Right lobe of liver (tissue), 6 donors: Measurements from ENCODE around the gene KCNS3. TPM values are rescaled to one million over a fixed set of nuclear protein-coding genes. Genes with fewer than 3 reads are reported as not detected.

Experiments used
- ATAC-seq, 4 donors: fragments of 200-7000 bp; cut with Tn5 transposase; one replicate each; pipeline ENCODE4 v1.9.1; 2020; ENCODE audit warnings: mild to moderate bottlenecking in 4 of 4, moderate library complexity in 4 of 4
- DNase-seq, 3 donors: peaks; one replicate each; pipeline ENCODE4 v3.0.0-alpha.2; 2020
- H3K27ac ChIP-seq, 3 donors: fragments of 200-600 bp; one replicate each; pipeline ENCODE4 v1.8.0; 2022
- H3K27me3 ChIP-seq, 2 donors: fragments of 200-600 bp; one replicate each; pipeline ENCODE4 v1.8.0; 2022
- H3K36me3 ChIP-seq, 4 donors: fragments of 200-600 bp; sonication (generic) in 1 of 4; one replicate each; pipeline versions ENCODE4 v1.5.1 to v1.8.0; 2017 to 2022; ENCODE audit warnings: control low read depth in 1 of 4
- H3K4me1 ChIP-seq, 4 donors: fragments of 200-600 bp; sonication (generic) in 1 of 4; one replicate each; pipeline versions ENCODE4 v1.5.1 to v1.8.0; 2017 to 2022; ENCODE audit warnings: control low read depth in 1 of 4
- H3K4me3 ChIP-seq, 3 donors: fragments of 200-600 bp; one replicate each; pipeline ENCODE4 v1.8.0; 2022
- H3K9me3 ChIP-seq, 4 donors: fragments of 200-600 bp; sonication (generic) in 1 of 4; one replicate each; pipeline versions ENCODE4 v1.5.1 to v1.8.0; 2017 to 2022; ENCODE audit warnings: control low read depth in 1 of 4
- POLR2A ChIP-seq: fragments of 450-650 bp; IDR thresholded peaks from one replicate; pipeline ENCODE4 v1.6.1; 2017; ENCODE audit warnings: antibody characterized with exemption, mild to moderate bottlenecking
- WGBS: methylation state at CpG from one replicate; pipeline ENCODE4 v1.1.6; 2018; ENCODE audit warnings: low coverage, low lambda C conversion rate; ENCODE audit not compliant: insufficient coverage; ENCODE audit errors: missing lambda C conversion rate; 5-methylcytosine and 5-hydroxymethylcytosine counted together
- intact Hi-C, 2 donors: fragments of 100-400 bp; cut with DNase I; formaldehyde crosslinking; loops; one replicate each; pipeline versions ENCODE4 v1.11.2 to v1.14.1; 2022
- total RNA-seq, 6 experiments: library from RNA; depleted of rRNA in 2 of 6; stranded (reverse); fragments of >200 nt in 2 of 6; fragmentation: NEBNext Ultra II Directional in 3 of 6; extraction: Animal tissue kit (Norgen Biotek cat#: 25700) in 3 of 6; gene quantifications; one replicate each; pipeline versions ENCODE4 v1.1.0 to v1.2.4, GENCODE V29; 2016 to 2023
- TF ChIP-seq, protein P1 (sequence below), 4 donors: fragments of 200-600 bp in 3 of 4; fragments of 450-650 bp in 1 of 4; IDR thresholded peaks; one replicate each; pipeline versions ENCODE4 v1.5.1 to v1.8.0; 2016 to 2022; ENCODE audit warnings: antibody characterized with exemption in 4 of 4, mild to moderate bottlenecking in 2 of 4
- donor health status: DM: no; HTN: yes; CAD: no.
- donor health status: DM: no; HTN: no; CAD: no.
- donor health status: DM: no; HTN: no; CAD: no.
- donor health status: DM: no; HTN: yes; CAD: no.
- donor health status: DM: no; HTN: yes; CAD: no.

The KCNS3 gene
- total RNA-seq, 6 experiments from 2014 or later = 1.3 to 6.8 (median 2.9) TPM

GRCh38 chr2:17879137-17879912 lies 858 bp downstream of the KCNS3 start:
- DNase-seq (peak; percentile 57 to 74 (median 63)), ATAC-seq (peak; percentile 56 to 77 (median 68))
- H3K36me3 ChIP-seq = no peaks in the 10 kb centered on the region
- intact Hi-C loops = no loop called here
- WGBS = 5% methylated on average over 20 of the region's 49 CpGs
- TF ChIP-seq POLR2A = no peak
- TF ChIP-seq, protein P1, sequence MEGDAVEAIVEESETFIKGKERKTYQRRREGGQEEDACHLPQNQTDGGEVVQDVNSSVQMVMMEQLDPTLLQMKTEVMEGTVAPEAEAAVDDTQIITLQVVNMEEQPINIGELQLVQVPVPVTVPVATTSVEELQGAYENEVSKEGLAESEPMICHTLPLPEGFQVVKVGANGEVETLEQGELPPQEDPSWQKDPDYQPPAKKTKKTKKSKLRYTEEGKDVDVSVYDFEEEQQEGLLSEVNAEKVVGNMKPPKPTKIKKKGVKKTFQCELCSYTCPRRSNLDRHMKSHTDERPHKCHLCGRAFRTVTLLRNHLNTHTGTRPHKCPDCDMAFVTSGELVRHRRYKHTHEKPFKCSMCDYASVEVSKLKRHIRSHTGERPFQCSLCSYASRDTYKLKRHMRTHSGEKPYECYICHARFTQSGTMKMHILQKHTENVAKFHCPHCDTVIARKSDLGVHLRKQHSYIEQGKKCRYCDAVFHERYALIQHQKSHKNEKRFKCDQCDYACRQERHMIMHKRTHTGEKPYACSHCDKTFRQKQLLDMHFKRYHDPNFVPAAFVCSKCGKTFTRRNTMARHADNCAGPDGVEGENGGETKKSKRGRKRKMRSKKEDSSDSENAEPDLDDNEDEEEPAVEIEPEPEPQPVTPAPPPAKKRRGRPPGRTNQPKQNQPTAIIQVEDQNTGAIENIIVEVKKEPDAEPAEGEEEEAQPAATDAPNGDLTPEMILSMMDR (IDR thresholded peaks at IDR 0.05) = peak in 1 of 4 donors; percentile 10
- no peaks in the 10 kb centered on the region for H3K9me3 ChIP-seq
- peak overlapping the region; percentile 56 to 61 (median 60) for H3K4me3 ChIP-seq
- H3K27ac ChIP-seq = peak overlapping the region in 1 of 3 donors; percentile 18
- H3K27me3 ChIP-seq = no peaks in the 10 kb centered on the region
- H3K4me1 ChIP-seq = peaks cover 0 to 18% (median 2%) of the 10 kb centered on the region in 4 donors

- no peak overlapping the region for H3K27ac ChIP-seq
- H3K9me3 ChIP-seq = no peaks in the 10 kb centered on the region
- ATAC-seq (peak; percentile 43 to 53 (median 50)), DNase-seq (no peak)
- no peak for TF ChIP-seq POLR2A
- TF ChIP-seq, protein P1 (IDR thresholded peaks at IDR 0.05) = no peak
- H3K27me3 ChIP-seq = no peaks in the 10 kb centered on the region
- peaks cover 0 to 18% (median 2%) of the 10 kb centered on the region in 4 donors for H3K4me1 ChIP-seq
- peak overlapping the region; percentile 56 to 61 (median 60) for H3K4me3 ChIP-seq
- WGBS = 21% methylated on average over 9 of the region's 9 CpGs
- intact Hi-C loops = no loop called here
- no peaks in the 10 kb centered on the region for H3K36me3 ChIP-seq
Measured at GRCh38 chr2:17879913-17880274, 1.4 kb downstream of the KCNS3 start.

- H3K36me3 ChIP-seq = no peaks in the 10 kb centered on the region
- H3K27me3 ChIP-seq = no peaks in the 10 kb centered on the region
- no peak overlapping the region for H3K27ac ChIP-seq
- intact Hi-C loops = no loop called here
- H3K4me3 ChIP-seq = no peak overlapping the region
- 38% methylated on average over 5 of the region's 10 CpGs for WGBS
- ATAC-seq = no peak
- H3K4me1 ChIP-seq = no peaks in the 10 kb centered on the region
- H3K9me3 ChIP-seq = no peaks in the 10 kb centered on the region
- TF ChIP-seq POLR2A = no peak
- TF ChIP-seq, protein P1 (IDR thresholded peaks at IDR 0.05) = no peak
- DNase-seq = no peak
Measured at GRCh38 chr2:17892770-17893534, 14.5 kb downstream of the KCNS3 start.

- ATAC-seq (no peak), DNase-seq (no peak)
- no peaks in the 10 kb centered on the region for H3K36me3 ChIP-seq
- intact Hi-C loops = no loop called here
- TF ChIP-seq POLR2A = no peak
- TF ChIP-seq, protein P1 (IDR thresholded peaks at IDR 0.05) = no peak
- no peak overlapping the region for H3K27ac ChIP-seq
- H3K4me3 ChIP-seq = no peak overlapping the region
- WGBS = 56% methylated on average over 1 of the region's 1 CpG
- no peaks in the 10 kb centered on the region for H3K4me1 ChIP-seq
- H3K27me3 ChIP-seq = no peaks in the 10 kb centered on the region
- no peaks in the 10 kb centered on the region for H3K9me3 ChIP-seq
Measured at GRCh38 chr2:17894005-17894404, 15.5 kb downstream of the KCNS3 start.
